HG03064 (cell line): ENCODE data around the gene TBX1.

Experiments used
- ATAC-seq: cut with Tn5 transposase; IDR thresholded peaks from one replicate; pipeline ENCODE4 v1.9.1; 2021; ENCODE audit warnings: low read depth; ENCODE audit not compliant: unreplicated experiment

Gene TBX1

GRCh38 chr22:19737846-19738663 lies 22.5 kb upstream of the TBX1 start:
- no peak for ATAC-seq

- no peak for ATAC-seq
Observed at GRCh38 chr22:19738664-19739447, 21.7 kb upstream of the TBX1 start.

GRCh38 chr22:19739448-19739895 lies 21.1 kb upstream of the TBX1 start:
- ATAC-seq = no peak

GRCh38 chr22:19739911-19740449 lies 20.6 kb upstream of the TBX1 start:
- no peak for ATAC-seq

GRCh38 chr22:19740586-19740985 lies 20.0 kb upstream of the TBX1 start:
- ATAC-seq = no peak

- no peak for ATAC-seq
Observed at GRCh38 chr22:19741053-19741452, 19.5 kb upstream of the TBX1 start.

GRCh38 chr22:19742160-19743066 lies 18.2 kb upstream of the TBX1 start:
- no peak for ATAC-seq

- no peak for ATAC-seq
Observed at GRCh38 chr22:19743081-19743480, 17.5 kb upstream of the TBX1 start.

GRCh38 chr22:19743651-19744050 lies 16.9 kb upstream of the TBX1 start:
- no peak for ATAC-seq

GRCh38 chr22:19744350-19745006 lies 16.1 kb upstream of the TBX1 start:
- no peak for ATAC-seq

GRCh38 chr22:19745155-19746101 lies 15.2 kb upstream of the TBX1 start:
- ATAC-seq = no peak

- no peak for ATAC-seq
Observed at GRCh38 chr22:19746726-19747125, 13.9 kb upstream of the TBX1 start.

- no peak for ATAC-seq
Observed at GRCh38 chr22:19747551-19747950, 13.0 kb upstream of the TBX1 start.

- ATAC-seq = no peak
Observed at GRCh38 chr22:19748139-19748538, 12.4 kb upstream of the TBX1 start.

- ATAC-seq = no peak
Observed at GRCh38 chr22:19748991-19749664, 11.4 kb upstream of the TBX1 start.

GRCh38 chr22:19749876-19750275 lies 10.7 kb upstream of the TBX1 start:
- ATAC-seq = no peak

GRCh38 chr22:19750507-19751490 lies 9.8 kb upstream of the TBX1 start:
- ATAC-seq = no peak
